OCI-LY3 (cell line): Measurements from ENCODE around the gene BTRC.

Experiments
- EZH2phosphoT487 ChIP-seq: fragments of 200-600 bp; shearing (Covaris generic); IDR thresholded peaks from 2 replicates; pipeline ENCODE4 v1.6.1; 2018; ENCODE audit warnings: antibody characterized with exemption, mixed run types, low read depth
- TF ChIP-seq, protein P1 (sequence below): fragments of 200-600, 300-600 bp; sonication (generic); IDR thresholded peaks from 2 replicates; pipeline ENCODE4 v1.5.1; 2014; ENCODE audit warnings: antibody characterized with exemption, low read length, low read depth

GRCh38 chr10:101331956-101332355 is 22.0 kb upstream of the BTRC start:
- TF ChIP-seq, protein P1, sequence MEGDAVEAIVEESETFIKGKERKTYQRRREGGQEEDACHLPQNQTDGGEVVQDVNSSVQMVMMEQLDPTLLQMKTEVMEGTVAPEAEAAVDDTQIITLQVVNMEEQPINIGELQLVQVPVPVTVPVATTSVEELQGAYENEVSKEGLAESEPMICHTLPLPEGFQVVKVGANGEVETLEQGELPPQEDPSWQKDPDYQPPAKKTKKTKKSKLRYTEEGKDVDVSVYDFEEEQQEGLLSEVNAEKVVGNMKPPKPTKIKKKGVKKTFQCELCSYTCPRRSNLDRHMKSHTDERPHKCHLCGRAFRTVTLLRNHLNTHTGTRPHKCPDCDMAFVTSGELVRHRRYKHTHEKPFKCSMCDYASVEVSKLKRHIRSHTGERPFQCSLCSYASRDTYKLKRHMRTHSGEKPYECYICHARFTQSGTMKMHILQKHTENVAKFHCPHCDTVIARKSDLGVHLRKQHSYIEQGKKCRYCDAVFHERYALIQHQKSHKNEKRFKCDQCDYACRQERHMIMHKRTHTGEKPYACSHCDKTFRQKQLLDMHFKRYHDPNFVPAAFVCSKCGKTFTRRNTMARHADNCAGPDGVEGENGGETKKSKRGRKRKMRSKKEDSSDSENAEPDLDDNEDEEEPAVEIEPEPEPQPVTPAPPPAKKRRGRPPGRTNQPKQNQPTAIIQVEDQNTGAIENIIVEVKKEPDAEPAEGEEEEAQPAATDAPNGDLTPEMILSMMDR: no peak
- no peak for TF ChIP-seq EZH2phosphoT487
